A673 (cell line): ENCODE results near the gene PLAC1.

Source experiments
- CTCF ChIP-seq: fragments of 300-800, 200-600 bp; sonication (generic); conservative IDR thresholded peaks from 2 replicates; pipeline ENCODE4 v1.5.1; 2017; ENCODE audit warnings: low read depth, mild to moderate bottlenecking, antibody characterized with exemption, low read length, moderate library complexity, mixed read lengths
- EZH2 ChIP-seq: fragments of 200-600 bp; sonication (generic); IDR thresholded peaks from 2 replicates; pipeline ENCODE4 v1.6.1; 2017; ENCODE audit warnings: borderline replicate concordance, low read depth, mild to moderate bottlenecking, mixed read lengths, antibody characterized with exemption, low read length; ENCODE audit not compliant: poor library complexity, severe bottlenecking

DNA sequence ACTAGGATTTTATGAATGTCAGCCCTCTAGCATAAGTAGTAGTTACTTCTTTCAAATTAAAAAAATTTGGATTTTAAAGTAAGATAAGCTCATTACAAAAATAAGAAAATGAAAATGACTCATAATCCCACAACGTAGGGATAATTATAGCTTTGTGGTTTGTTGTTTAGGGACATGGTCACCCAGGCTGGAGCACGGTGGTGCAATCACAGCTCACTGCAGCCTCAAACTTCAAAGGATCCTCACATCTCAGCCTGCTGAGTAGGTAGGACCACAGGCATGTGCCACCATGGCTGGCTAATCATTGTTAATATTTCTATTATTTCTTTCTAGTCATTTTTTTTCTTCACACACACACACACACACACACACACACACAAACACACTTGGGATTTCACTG is 57.6 kb downstream of the PLAC1 start:
- TF ChIP-seq EZH2 = no peak
- no peak for TF ChIP-seq CTCF
